Measurements from ENCODE around the gene JAK2.

JAK2 gene

GRCh38 chr9:4980086-4980727, 4.9 kb upstream of the JAK2 start:
- H3K9me3 ChIP-seq (ENCODE audit: insufficient read depth, low read length): no peaks in the 10 kb centered on the region
- H3K27me3 ChIP-seq (ENCODE audit: insufficient read depth, insufficient read length): no peaks in the 10 kb centered on the region
- DNase-seq (ENCODE audit: low read depth, low spot score): no peak
- H3K4me3 ChIP-seq (ENCODE audit: insufficient read length, low read depth): no peak overlapping the region
- no peak overlapping the region for H3K9ac ChIP-seq (ENCODE audit: insufficient read length, low read depth)
- TF ChIP-seq SUZ12 (IDR thresholded peaks at IDR 0.05; ENCODE audit: extremely low read depth, insufficient read depth, insufficient read length): no peak
- TF ChIP-seq YY1 (IDR thresholded peaks at IDR 0.05; ENCODE audit: insufficient read depth, insufficient read length): no peak
- no peak for TF ChIP-seq ZNF274 (IDR thresholded peaks at IDR 0.05; ENCODE audit: low read depth, low read length)
- H3K4me1 ChIP-seq (ENCODE audit: insufficient read depth, insufficient read length): no peaks in the 10 kb centered on the region
- no peaks in the 10 kb centered on the region for H3K36me3 ChIP-seq (ENCODE audit: insufficient read depth, insufficient read length, low read length)

DNA sequence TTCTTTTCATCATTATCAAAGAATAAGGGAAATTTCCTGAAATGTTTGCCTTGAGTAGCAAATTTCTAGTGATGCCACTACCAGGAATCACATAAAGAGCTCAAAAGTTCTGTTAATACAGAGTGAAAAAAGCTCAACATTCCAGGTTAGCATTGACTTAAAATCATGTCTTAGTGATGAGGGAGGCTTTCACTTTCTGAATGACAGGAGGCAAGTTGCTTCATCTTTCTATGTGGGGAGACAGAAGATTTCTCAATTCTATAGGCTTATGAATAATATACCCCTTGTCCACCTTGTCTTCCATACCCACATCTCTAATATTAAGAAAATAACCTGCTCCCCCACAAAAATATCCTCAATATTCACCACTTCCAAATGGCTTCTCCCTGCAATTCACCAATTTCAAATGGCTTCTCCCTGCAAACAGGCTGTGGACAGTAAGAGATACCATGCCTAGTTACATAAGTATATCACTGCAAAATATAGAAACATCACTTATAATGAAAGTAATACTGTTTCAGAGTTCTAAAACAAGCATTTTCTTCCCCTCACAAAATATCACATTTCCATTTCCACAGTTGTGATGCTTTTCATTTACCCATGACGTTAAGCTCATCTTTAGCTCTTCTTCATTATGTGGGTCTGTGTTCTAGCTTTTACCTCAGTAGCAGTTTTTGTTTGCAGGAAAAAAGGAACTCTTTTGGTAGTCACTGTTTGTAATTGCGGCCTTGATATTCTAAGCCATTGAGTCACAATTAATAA, 2.2 kb upstream of the JAK2 start:
- Histone ChIP-seq H3K9me3 (ENCODE audit: insufficient read depth, low read length) (no peaks in the 10 kb centered on the region), H3K36me3 (ENCODE audit: insufficient read depth, insufficient read length, low read length) (no peaks in the 10 kb centered on the region), H3K27me3 (ENCODE audit: insufficient read depth, insufficient read length) (peaks cover 7% of the 10 kb centered on the region), H3K4me3 (ENCODE audit: insufficient read length, low read depth) (no peak overlapping the region), H3K9ac (ENCODE audit: insufficient read length, low read depth) (no peak overlapping the region), H3K4me1 (ENCODE audit: insufficient read depth, insufficient read length) (no peaks in the 10 kb centered on the region)
- no peak for TF ChIP-seq SUZ12 (IDR thresholded peaks at IDR 0.05; ENCODE audit: extremely low read depth, insufficient read depth, insufficient read length)
- TF ChIP-seq YY1 (IDR thresholded peaks at IDR 0.05; ENCODE audit: insufficient read depth, insufficient read length): no peak
- no peak for TF ChIP-seq ZNF274 (IDR thresholded peaks at IDR 0.05; ENCODE audit: low read depth, low read length)
- no peak for DNase-seq (ENCODE audit: low read depth, low spot score)

DNA sequence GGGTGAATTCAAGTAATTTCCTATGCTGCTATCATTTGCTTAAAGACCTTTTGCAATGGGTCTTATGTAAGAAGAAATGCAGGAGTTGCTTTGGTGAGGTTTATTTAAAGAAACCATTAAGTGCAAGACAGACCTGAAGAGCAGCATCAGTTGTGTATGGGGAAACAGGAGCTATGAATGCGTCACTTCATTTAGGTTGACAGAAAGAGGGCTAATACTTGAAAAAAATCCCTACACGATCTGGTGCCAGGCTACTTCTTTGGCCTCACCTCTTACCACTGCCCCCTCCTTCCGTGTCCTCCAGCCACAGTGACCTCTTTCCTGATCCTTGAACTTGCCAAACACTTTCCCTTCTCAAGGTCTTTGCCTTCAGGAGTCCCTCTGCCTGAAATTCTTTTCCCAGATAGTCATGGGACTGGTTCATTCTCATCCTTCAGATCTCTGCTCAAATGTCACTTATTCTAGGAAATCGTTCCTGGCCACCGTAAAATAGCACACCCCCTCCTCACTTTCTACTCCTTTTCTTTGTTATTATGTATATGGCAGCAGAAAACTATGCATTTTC, 1.4 kb upstream of the JAK2 start:
- Histone ChIP-seq H3K4me3 (ENCODE audit: insufficient read length, low read depth) (peak overlapping the region; percentile 77), H3K27me3 (ENCODE audit: insufficient read depth, insufficient read length) (peaks cover 7% of the 10 kb centered on the region), H3K9ac (ENCODE audit: insufficient read length, low read depth) (peak overlapping the region; percentile 92), H3K9me3 (ENCODE audit: insufficient read depth, low read length) (no peaks in the 10 kb centered on the region), H3K36me3 (ENCODE audit: insufficient read depth, insufficient read length, low read length) (no peaks in the 10 kb centered on the region), H3K4me1 (ENCODE audit: insufficient read depth, insufficient read length) (no peaks in the 10 kb centered on the region)
- no peak for TF ChIP-seq YY1 (IDR thresholded peaks at IDR 0.05; ENCODE audit: insufficient read depth, insufficient read length)
- no peak for DNase-seq (ENCODE audit: low read depth, low spot score)

GRCh38 chr9:4984171-4984620, 876 bp upstream of the JAK2 start:
- no peak for DNase-seq (ENCODE audit: low read depth, low spot score)

GRCh38 chr9:4985386-4986266, 554 bp downstream of the JAK2 start:
- Histone ChIP-seq H3K9me3 (ENCODE audit: insufficient read depth, low read length) (no peaks in the 10 kb centered on the region), H3K36me3 (ENCODE audit: insufficient read depth, insufficient read length, low read length) (no peaks in the 10 kb centered on the region), H3K27me3 (ENCODE audit: insufficient read depth, insufficient read length) (peaks cover 7% of the 10 kb centered on the region), H3K9ac (ENCODE audit: insufficient read length, low read depth) (peak overlapping the region; percentile 92), H3K4me1 (ENCODE audit: insufficient read depth, insufficient read length) (no peaks in the 10 kb centered on the region), H3K4me3 (ENCODE audit: insufficient read length, low read depth) (peak overlapping the region; percentile 77)
- TF ChIP-seq SUZ12 (IDR thresholded peaks at IDR 0.05; ENCODE audit: extremely low read depth, insufficient read depth, insufficient read length) (no peak), YY1 (IDR thresholded peaks at IDR 0.05; ENCODE audit: insufficient read depth, insufficient read length) (no peak), ZNF274 (IDR thresholded peaks at IDR 0.05; ENCODE audit: low read depth, low read length) (no peak)
- peak; percentile 33 for DNase-seq (ENCODE audit: low read depth, low spot score)

More at GRCh38 chr9:4984171-4984620, 876 bp upstream of the JAK2 start:
- H3K9ac ChIP-seq (ENCODE audit: insufficient read length, low read depth): peak overlapping the region; percentile 92
- H3K4me3 ChIP-seq (ENCODE audit: insufficient read length, low read depth): peak overlapping the region; percentile 77
- no peaks in the 10 kb centered on the region for H3K9me3 ChIP-seq (ENCODE audit: insufficient read depth, low read length)
- H3K27me3 ChIP-seq (ENCODE audit: insufficient read depth, insufficient read length): peaks cover 7% of the 10 kb centered on the region
- no peaks in the 10 kb centered on the region for H3K4me1 ChIP-seq (ENCODE audit: insufficient read depth, insufficient read length)
- no peaks in the 10 kb centered on the region for H3K36me3 ChIP-seq (ENCODE audit: insufficient read depth, insufficient read length, low read length)
- TF ChIP-seq ZNF274 (IDR thresholded peaks at IDR 0.05; ENCODE audit: low read depth, low read length): no peak
- no peak for TF ChIP-seq YY1 (IDR thresholded peaks at IDR 0.05; ENCODE audit: insufficient read depth, insufficient read length)
- no peak for TF ChIP-seq SUZ12 (IDR thresholded peaks at IDR 0.05; ENCODE audit: extremely low read depth, insufficient read depth, insufficient read length)

- no peak for DNase-seq (ENCODE audit: low read depth, low spot score)
- Histone ChIP-seq H3K27me3 (ENCODE audit: insufficient read depth, insufficient read length) (peaks cover 7% of the 10 kb centered on the region), H3K4me1 (ENCODE audit: insufficient read depth, insufficient read length) (no peaks in the 10 kb centered on the region), H3K36me3 (ENCODE audit: insufficient read depth, insufficient read length, low read length) (no peaks in the 10 kb centered on the region), H3K9me3 (ENCODE audit: insufficient read depth, low read length) (no peaks in the 10 kb centered on the region), H3K4me3 (ENCODE audit: insufficient read length, low read depth) (peak overlapping the region; percentile 77), H3K9ac (ENCODE audit: insufficient read length, low read depth) (peak overlapping the region; percentile 92)
- TF ChIP-seq YY1 (IDR thresholded peaks at IDR 0.05; ENCODE audit: insufficient read depth, insufficient read length) (no peak), ZNF274 (IDR thresholded peaks at IDR 0.05; ENCODE audit: low read depth, low read length) (no peak), SUZ12 (IDR thresholded peaks at IDR 0.05; ENCODE audit: extremely low read depth, insufficient read depth, insufficient read length) (no peak)
Measured at GRCh38 chr9:4986296-4986695, 1.2 kb downstream of the JAK2 start.
